Measurements from ENCODE around the gene MYADML2. TPM values are rescaled to one million over a fixed set of nuclear protein-coding genes. Genes with fewer than 3 reads are reported as not detected.

The MYADML2 gene
- total RNA-seq, 4 donors from 2014 or later: 0.76 TPM; not detected in 3

- H3K27me3 ChIP-seq: no peaks in the 10 kb centered on the region
- peaks cover 0 to 12% (median 0%) of the 10 kb centered on the region in 3 donors for H3K36me3 ChIP-seq
- peak overlapping the region; percentile 94 to 100 (median 97) for H3K27ac ChIP-seq
- H3K4me3 ChIP-seq: peak overlapping the region; percentile 96 to 100 (median 98)
- H3K9me3 ChIP-seq: no peaks in the 10 kb centered on the region
- peaks cover 13 to 65% (median 23%) of the 10 kb centered on the region in 4 donors for H3K4me1 ChIP-seq
- peak; percentile 78 to 82 for TF ChIP-seq POLR2A (IDR thresholded peaks at IDR 0.05)
- no peak for TF ChIP-seq CTCF (IDR thresholded peaks at IDR 0.05)
- DNase-seq: peak; percentile 75 to 90 (median 88)
These were observed 20.4 kb downstream of the MYADML2 start for GRCh38 chr17:81926451-81927151.

GRCh38 chr17:81925860-81926450, 21.1 kb downstream of the MYADML2 start:
- TF ChIP-seq POLR2A (IDR thresholded peaks at IDR 0.05) (no peak), CTCF (IDR thresholded peaks at IDR 0.05) (no peak)
- DNase-seq: no peak
- H3K4me1 ChIP-seq: peaks cover 13 to 64% (median 23%) of the 10 kb centered on the region in 4 donors
- no peaks in the 10 kb centered on the region for H3K27me3 ChIP-seq
- H3K36me3 ChIP-seq: peaks cover 0 to 12% (median 0%) of the 10 kb centered on the region in 3 donors
- H3K27ac ChIP-seq: peak overlapping the region; percentile 94 to 100 (median 97)
- H3K4me3 ChIP-seq: peak overlapping the region; percentile 96 to 100 (median 98)
- H3K9me3 ChIP-seq: no peaks in the 10 kb centered on the region

GRCh38 chr17:81924557-81925532, 22.2 kb downstream of the MYADML2 start:
- Histone ChIP-seq H3K27me3 (no peaks in the 10 kb centered on the region), H3K4me3 (peak overlapping the region in 2 of 4 donors; percentile 23 to 39), H3K36me3 (peaks cover 0 to 16% (median 0%) of the 10 kb centered on the region in 3 donors), H3K9me3 (no peaks in the 10 kb centered on the region), H3K27ac (peak overlapping the region; percentile 46 to 100 (median 88)), H3K4me1 (peaks cover 13 to 75% (median 23%) of the 10 kb centered on the region in 4 donors)
- TF ChIP-seq CTCF (IDR thresholded peaks at IDR 0.05) (no peak), POLR2A (IDR thresholded peaks at IDR 0.05) (no peak)
- DNase-seq: peak in 2 of 3 donors; percentile 74 to 85

GRCh38 chr17:81923302-81924260, 23.5 kb downstream of the MYADML2 start:
- Histone ChIP-seq H3K36me3 (peaks cover 0 to 22% (median 0%) of the 10 kb centered on the region in 3 donors), H3K4me1 (peaks cover 13 to 78% (median 21%) of the 10 kb centered on the region in 4 donors), H3K4me3 (peak overlapping the region in 2 of 4 donors; percentile 30 to 39), H3K27me3 (no peaks in the 10 kb centered on the region), H3K27ac (peak overlapping the region; percentile 46 to 100 (median 72)), H3K9me3 (no peaks in the 10 kb centered on the region)
- TF ChIP-seq CTCF (IDR thresholded peaks at IDR 0.05) (no peak), POLR2A (IDR thresholded peaks at IDR 0.05) (peak in 1 of 2 donors; percentile 9)
- peak; percentile 31 to 87 (median 85) for DNase-seq

Measured in Peyer's patch (tissue), 4 donors.